ENCODE results near the gene SLC25A21.
"Not testable (repeated sequence)": the region's sequence is repeated elsewhere in the genome, so short reads cannot be mapped to it uniquely, and the experiment has no call there.

The SLC25A21 gene

DNA sequence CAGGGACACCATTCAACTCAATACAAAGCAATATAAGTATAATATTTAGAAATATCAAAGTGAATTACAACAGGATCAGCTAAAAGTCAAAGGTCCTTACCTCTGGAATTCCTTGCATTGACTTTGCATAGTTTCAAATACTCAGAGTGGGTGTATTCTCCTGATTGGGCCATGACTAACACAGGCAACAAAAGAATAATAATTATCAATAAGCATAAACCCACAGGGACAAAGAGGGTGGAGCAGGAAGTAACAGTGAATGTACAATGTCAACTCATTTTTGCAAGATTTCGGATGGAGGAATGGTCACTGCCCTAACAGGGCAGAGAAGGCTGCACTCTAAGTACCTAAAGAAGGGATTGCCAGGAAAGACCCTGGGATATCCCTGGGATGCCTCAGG lies 303.3 kb downstream of the SLC25A21 start:
- DNase-seq (ENCODE audit: low read depth, low spot score), result no peak

DNA sequence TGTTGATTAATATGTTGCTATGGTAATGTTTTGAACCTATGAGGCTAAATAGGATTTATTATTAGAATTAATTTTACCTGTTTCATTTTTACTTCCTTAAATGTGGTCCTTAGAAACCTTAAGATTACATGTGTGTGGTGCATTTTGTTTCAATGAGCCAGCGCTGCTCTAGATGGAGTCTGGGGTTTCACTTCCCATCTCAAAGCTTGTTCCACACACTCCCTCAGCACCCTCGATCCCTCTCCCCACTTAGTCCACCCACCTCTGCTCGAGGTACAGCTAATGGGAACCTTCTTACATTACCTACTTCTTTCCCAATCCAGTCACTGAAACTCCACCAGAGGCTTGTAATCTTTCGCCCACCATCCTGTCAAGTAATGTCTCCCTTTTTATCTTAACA lies 305.5 kb downstream of the SLC25A21 start:
- no peak for DNase-seq (ENCODE audit: low read depth, low spot score)

- no peak for DNase-seq (ENCODE audit: low read depth, low spot score)
These were observed 309.1 kb downstream of the SLC25A21 start for GRCh38 chr14:36863271-36863670.

DNA sequence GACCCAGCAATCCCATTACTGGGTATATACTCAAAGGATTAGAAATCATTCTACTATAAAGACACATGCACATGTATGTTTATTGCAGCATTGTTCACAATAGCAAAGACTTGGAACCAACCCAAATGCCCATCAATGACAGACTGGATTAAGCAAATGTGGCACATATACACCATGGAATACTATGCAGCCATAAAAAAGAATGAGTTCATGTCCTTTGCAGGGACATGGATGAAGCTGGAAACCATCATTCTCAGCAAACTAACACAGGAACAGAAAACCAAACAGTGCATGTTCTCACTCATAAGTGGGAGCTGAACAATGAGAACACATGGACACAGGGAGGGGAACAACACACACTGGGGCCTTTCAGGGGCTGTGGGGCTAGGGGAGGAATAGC lies 310.2 kb downstream of the SLC25A21 start:
- DNase-seq (ENCODE audit: low read depth, low spot score), result not testable (repeated sequence)

- no peak for DNase-seq (ENCODE audit: low read depth, low spot score)
These were observed 311.6 kb downstream of the SLC25A21 start for GRCh38 chr14:36860831-36861230.

- DNase-seq (ENCODE audit: low read depth, low spot score), result no peak
These were observed 313.3 kb downstream of the SLC25A21 start for GRCh38 chr14:36859119-36859518.

DNA sequence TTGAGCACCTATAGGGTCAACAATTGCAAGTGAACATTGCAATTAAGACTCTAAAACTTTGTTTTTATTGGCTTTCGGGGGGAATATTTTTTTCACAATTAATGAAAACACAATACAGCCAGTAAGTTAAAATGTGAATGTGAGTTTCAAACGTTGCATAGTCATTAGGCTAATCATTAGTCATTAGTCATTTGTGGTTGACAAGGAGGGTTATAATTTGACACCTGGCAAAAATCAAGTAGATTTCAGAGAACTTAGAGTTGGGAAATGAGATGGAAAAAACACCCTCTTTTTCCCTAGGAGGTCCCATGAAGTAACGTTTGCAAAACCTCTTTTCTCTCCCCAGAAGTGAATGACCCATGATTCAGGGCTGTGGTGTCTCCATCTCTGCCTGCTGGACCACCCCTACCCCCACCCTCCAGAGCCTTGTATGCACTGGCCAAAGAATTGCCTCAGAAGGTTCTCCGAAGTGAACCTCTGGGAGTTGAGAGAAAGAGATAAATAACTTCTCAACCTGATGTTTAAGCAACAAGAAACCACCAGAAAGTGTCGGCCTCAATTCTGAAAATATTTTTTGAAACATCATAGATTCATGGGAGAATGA lies 314.5 kb downstream of the SLC25A21 start:
- no peak for DNase-seq (ENCODE audit: low read depth, low spot score)

- no peak for DNase-seq (ENCODE audit: low read depth, low spot score)
These were observed 315.3 kb downstream of the SLC25A21 start for GRCh38 chr14:36857136-36857535.

GRCh38 chr14:36856095-36856878 lies 316.1 kb downstream of the SLC25A21 start:
- no peak for DNase-seq (ENCODE audit: low read depth, low spot score)

GRCh38 chr14:36855396-36855795 lies 317.0 kb downstream of the SLC25A21 start:
- no peak for DNase-seq (ENCODE audit: low read depth, low spot score)

- DNase-seq (ENCODE audit: low read depth, low spot score), result no peak
These were observed 319.3 kb downstream of the SLC25A21 start for GRCh38 chr14:36852981-36853691.

GRCh38 chr14:36848213-36848612 lies 324.2 kb downstream of the SLC25A21 start:
- DNase-seq (ENCODE audit: low read depth, low spot score), result no peak

- no peak for DNase-seq (ENCODE audit: low read depth, low spot score)
These were observed 325.0 kb downstream of the SLC25A21 start for GRCh38 chr14:36847366-36847765.

- DNase-seq (ENCODE audit: low read depth, low spot score), result no peak
These were observed 326.9 kb downstream of the SLC25A21 start for GRCh38 chr14:36845356-36846012.

DNA sequence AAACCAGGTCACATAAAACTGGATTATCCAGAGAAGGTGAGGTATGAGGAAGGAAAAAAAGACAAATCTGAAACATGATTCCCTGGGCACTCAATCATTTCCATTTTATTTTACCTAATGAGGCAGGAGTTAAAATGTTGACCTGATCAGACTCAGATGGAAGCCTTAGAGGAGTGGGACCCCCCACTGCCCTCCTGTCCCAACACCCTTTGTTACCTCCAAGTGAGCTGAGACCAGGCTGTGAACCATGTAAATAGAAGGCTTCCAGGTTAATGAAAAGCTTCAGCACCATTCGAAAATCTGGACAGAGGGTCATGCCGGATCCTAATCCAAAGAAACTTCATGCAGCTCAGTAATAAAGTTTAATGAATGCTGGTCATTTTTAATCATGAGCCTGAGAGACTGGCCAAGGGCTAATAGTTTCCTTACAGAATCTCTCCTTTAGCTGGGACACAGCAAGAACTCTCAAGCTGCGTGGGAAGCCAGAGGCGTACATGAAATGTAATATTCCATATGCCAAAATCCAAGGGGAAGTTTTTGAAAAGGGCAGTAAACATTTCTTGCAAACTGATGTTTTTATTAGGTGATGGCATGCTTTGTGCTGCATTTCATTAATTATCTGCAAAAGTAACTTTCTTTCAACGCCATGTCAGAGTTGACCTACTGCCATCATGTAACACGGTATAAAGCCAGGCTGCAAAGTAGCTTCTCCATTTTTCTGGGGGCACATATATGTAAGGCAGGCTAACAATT lies 327.8 kb downstream of the SLC25A21 start:
- no peak for DNase-seq (ENCODE audit: low read depth, low spot score)

DNA sequence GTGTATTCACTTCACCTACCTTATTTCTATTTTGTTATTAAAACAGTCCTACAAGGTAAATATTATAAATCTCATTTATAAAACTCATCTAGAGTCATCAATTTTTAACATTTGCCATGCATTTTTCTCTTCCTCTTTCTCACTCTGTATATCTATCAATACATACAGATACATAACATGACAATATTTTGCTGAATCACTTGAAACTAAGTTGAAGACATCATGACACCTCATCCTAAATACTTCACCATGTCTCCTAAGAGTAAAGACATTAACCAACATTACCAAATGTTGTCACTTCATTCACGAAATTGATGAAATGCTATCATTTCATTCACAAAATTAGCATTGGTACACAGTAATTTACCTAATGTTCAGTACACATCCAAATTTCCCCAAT lies 329.0 kb downstream of the SLC25A21 start:
- DNase-seq (ENCODE audit: low read depth, low spot score), result no peak

DNA sequence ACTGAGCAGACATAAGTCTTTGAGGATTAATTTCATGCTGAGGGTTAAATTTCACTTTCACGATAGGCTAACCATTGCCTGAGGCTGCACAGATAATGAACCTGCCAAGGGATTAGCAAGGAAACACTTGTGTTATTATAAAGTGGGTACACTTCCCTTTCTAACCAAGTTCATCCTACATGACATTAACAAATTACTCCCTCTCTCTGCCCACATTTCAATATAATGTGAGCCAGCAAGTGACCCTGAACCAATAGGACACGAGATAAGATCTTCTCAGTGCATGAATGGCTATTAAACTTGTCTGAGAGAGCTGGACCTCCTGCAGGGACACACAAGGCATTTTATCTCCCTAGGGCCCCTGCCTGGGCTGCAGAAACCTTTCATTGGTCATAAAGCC lies 337.3 kb downstream of the SLC25A21 start:
- no peak for DNase-seq (ENCODE audit: low read depth, low spot score)

- DNase-seq (ENCODE audit: low read depth, low spot score), result no peak
These were observed 338.1 kb downstream of the SLC25A21 start for GRCh38 chr14:36834293-36834692.

DNA sequence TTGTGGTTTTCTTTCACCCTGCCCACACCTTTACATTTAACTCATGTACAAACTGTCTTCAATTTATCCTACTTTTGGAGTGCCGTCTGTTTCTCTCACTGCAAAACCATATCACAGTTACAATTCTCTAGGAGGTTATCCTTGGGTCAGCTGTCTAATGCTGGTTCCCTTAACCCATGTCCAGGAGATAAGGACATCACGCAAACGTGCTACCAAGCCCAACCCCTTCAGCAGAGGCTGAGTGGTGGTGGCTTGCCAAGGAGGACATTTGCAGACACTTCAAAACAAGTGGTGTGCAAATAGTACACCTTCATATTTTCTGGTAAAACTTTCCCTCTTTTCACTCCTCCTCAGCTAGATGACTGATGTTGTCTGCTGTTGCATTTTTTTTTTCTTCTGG lies 342.9 kb downstream of the SLC25A21 start:
- no peak for DNase-seq (ENCODE audit: low read depth, low spot score)

DNA sequence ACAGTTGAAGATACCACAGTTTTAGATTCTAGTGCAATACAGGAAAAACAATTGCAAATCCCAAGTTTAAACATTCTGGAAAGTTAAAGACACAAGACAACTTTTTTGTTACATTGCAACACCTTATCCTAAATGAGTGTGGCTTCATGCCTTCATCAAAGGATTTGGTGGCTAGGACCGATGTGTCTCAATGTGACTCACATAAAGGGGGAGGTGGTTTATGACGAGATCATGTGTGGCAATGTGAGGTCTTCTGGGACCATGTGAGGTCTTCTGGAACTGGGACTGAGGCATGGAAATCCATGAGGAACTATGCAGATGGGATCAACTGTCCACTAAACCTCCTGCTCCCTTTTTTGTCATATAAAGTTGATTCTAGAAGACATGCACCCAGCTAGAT lies 344.5 kb downstream of the SLC25A21 start:
- no peak for DNase-seq (ENCODE audit: low read depth, low spot score)

DNA sequence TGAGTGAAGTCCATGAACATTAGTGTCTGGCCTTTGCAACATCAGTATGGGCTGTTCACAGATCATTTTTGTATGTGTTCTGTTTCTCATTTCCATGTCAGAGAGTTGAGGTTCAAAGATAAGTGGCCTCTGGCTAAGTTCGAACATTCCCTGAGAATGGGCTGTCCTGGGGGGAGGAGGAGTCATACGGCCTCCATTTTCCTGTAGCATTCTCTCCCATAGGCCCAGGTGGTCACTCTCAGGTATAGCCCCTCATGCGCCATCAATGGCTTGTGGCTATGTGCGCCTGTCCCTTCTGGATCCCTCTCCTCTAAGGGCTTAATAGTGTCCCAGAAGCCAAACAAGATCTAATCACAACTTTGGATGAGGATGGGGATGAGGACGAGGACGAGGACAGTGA lies 345.8 kb downstream of the SLC25A21 start:
- DNase-seq (ENCODE audit: low read depth, low spot score), result no peak

DNA sequence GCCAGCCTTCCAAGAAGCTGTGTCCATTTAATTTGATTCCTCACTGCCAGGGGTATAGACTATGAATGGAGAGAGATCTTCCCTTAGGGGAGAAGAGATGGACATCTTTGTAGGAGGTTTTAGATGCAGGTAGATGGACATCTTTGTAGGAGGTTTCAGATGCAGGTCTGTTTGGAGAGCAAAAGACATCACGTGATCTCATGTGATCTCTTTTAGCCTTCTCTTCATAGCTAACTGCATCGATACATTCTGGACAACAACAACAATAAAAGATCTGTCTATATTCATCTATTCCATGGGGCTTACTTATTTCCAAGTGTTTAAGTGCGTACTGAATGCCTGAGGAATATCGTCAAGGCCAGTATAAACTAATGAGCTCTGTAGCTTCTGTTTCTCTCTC lies 347.6 kb downstream of the SLC25A21 start:
- DNase-seq (ENCODE audit: low read depth, low spot score), result no peak

Measured in activated naive CD8-positive, alpha-beta T cell treated with anti-CD3 and anti-CD28 coated beads, Interleukin-2, amount 50 U/mL, for 16 hours (primary cell).